HG03565 (cell line): ENCODE measurements around the gene NBAS.

Experiments
- ATAC-seq: cut with Tn5 transposase; IDR thresholded peaks from one replicate; pipeline ENCODE4 v1.9.1; 2021; ENCODE audit warnings: mild to moderate bottlenecking, moderate library complexity; ENCODE audit not compliant: unreplicated experiment

The NBAS gene

GRCh38 chr2:15377202-15377601 lies 183.9 kb downstream of the NBAS start:
- ATAC-seq = no peak

GRCh38 chr2:15372019-15372418 lies 189.1 kb downstream of the NBAS start:
- no peak for ATAC-seq

GRCh38 chr2:15369129-15369528 lies 192.0 kb downstream of the NBAS start:
- ATAC-seq = no peak

GRCh38 chr2:15367715-15368114 lies 193.4 kb downstream of the NBAS start:
- ATAC-seq = peak; percentile 54

- no peak for ATAC-seq
Measured at GRCh38 chr2:15367205-15367604, 193.9 kb downstream of the NBAS start.

- ATAC-seq = no peak
Measured at GRCh38 chr2:15365411-15365810, 195.7 kb downstream of the NBAS start.

- no peak for ATAC-seq
Measured at GRCh38 chr2:15364561-15364960, 196.6 kb downstream of the NBAS start.

- no peak for ATAC-seq
Measured at GRCh38 chr2:15363734-15364133, 197.4 kb downstream of the NBAS start.

- ATAC-seq = no peak
Measured at GRCh38 chr2:15363142-15363541, 198.0 kb downstream of the NBAS start.

GRCh38 chr2:15359716-15360531 lies 201.2 kb downstream of the NBAS start:
- ATAC-seq = no peak

- no peak for ATAC-seq
Measured at GRCh38 chr2:15357922-15358321, 203.2 kb downstream of the NBAS start.

GRCh38 chr2:15357186-15357585 lies 203.9 kb downstream of the NBAS start:
- no peak for ATAC-seq

- no peak for ATAC-seq
Measured at GRCh38 chr2:15355386-15355785, 205.7 kb downstream of the NBAS start.

- no peak for ATAC-seq
Measured at GRCh38 chr2:15354596-15355366, 206.4 kb downstream of the NBAS start.

- ATAC-seq = no peak
Measured at GRCh38 chr2:15352363-15352762, 208.8 kb downstream of the NBAS start.

GRCh38 chr2:15348636-15349035 lies 212.5 kb downstream of the NBAS start:
- ATAC-seq = no peak

GRCh38 chr2:15348045-15348444 lies 213.1 kb downstream of the NBAS start:
- ATAC-seq = no peak

GRCh38 chr2:15346624-15347023 lies 214.5 kb downstream of the NBAS start:
- no peak for ATAC-seq

GRCh38 chr2:15337996-15338666 lies 223.0 kb downstream of the NBAS start:
- ATAC-seq = no peak

GRCh38 chr2:15334644-15335326 lies 226.3 kb downstream of the NBAS start:
- no peak for ATAC-seq

GRCh38 chr2:15331787-15332186 lies 229.3 kb downstream of the NBAS start:
- no peak for ATAC-seq
